GM18520 (cell line): ENCODE measurements around the gene CCDC136.

Experiments used
- ATAC-seq: cut with Tn5 transposase; IDR thresholded peaks from one replicate; pipeline ENCODE4 v1.9.1; 2021; ENCODE audit not compliant: unreplicated experiment

The CCDC136 gene

DNA sequence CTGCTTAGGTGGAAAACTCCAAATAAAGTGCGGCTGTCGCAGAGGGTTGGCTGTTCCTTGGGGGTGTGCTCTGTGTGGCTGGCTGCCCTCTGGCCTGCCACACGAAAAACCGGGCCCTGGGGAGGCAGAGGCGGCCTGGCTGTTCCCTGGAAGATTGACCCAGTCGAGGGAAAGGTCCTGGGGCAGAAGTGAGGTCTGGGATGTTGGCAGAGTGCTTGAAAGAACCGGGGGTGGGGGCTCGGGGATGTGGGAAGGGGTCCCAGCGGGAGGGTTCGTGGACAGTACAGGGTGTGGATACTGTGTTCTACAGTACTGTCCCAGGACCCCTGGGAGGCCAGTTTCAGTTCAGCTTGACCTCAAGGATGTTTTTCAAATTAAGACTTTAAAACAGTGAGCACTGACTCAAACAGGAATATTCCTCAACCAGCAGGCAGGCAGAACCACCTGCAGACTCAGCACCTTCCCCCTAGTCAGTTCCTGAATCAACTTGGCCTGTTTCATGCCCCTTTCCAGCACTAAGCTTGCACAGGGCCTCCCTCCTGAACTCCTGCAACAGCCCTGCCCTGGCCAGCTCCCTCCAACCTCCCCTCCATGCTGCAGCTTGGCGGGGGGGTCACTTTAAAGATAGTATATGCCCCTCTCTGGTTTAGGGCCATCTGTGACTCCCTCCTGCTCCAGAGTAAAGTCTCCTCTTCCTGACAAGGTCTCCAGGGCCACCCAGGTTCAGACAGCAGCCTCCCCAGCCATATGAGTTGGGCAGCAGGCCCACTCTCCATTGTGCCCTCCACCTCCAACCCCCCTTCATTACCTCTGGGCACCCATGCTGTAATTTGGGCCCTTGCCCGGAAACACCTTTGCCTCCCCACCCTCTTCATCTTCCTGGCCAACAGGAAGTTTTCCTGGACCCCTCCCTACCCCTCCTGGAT is 67.7 kb downstream of the CCDC136 start:
- ATAC-seq: no peak

DNA sequence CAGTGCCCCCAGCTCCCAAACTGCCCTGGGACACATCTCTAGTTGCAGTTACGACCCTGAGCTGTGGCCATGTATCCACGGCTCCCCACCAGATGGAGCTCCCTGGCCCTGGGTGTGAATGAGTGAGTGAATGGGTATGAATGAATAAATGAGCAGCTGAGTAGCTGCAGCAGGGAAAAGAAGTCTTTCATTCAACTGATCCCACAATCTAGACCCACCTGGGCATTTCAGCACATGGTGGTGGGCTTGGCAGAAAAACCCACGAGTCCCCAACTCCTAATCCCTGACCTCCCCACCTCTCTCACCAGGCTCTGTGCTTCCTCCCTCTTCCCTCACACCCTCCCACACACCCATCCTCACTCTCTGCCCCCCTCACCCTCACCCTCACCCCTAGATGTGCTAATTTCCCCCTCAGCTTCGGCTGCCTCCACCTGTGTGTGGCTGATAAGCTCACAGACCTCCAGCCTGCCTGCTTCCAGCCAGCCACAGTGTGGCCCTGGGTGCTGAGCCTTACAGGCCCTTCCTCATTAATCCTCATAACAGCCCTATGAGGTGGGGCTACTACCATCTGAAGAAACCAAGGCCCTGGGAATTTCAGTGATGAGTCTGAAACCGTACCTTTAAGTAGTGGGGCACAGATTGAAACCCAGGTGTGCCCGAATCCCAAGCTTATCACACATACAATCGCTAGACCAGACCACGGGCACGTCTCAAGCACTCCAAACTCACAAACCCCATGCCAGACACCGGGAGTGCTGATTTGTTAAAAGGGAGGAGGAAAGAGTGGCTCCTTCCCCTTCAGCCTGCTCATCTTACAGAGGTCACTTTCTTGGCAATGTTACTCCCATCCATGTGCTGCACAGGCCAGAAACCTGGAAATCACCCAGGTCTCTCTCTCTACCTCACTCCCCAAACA is 68.6 kb downstream of the CCDC136 start:
- no peak for ATAC-seq

DNA sequence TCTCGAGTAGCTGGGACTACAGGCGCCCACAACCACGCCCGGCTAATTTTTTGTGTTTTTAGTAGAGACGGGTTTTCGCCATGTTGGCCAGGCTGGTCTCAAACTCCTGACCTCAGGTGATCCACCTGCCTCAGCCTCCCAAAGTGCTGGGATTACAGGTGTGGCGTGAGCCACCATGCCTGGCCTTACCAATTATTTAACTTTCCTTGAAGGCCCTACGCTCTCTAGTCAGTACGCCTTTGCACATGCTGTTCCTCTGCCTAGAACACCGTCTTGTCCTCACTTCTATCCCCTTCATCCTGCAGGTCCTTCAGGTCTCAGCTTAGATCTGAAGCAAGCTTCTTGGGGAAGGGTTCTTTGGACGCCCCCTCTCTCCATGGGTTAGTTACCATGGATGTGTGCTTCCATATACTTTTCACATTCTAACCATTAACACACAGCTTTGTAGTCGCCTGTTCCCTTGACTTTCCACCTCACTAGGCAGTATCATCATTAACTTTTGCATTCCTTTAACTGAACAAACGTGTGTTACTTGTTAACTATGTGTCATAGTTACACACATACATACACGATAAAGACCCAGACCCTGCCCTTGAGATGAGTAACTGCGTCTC is 70.3 kb downstream of the CCDC136 start:
- ATAC-seq: no peak

DNA sequence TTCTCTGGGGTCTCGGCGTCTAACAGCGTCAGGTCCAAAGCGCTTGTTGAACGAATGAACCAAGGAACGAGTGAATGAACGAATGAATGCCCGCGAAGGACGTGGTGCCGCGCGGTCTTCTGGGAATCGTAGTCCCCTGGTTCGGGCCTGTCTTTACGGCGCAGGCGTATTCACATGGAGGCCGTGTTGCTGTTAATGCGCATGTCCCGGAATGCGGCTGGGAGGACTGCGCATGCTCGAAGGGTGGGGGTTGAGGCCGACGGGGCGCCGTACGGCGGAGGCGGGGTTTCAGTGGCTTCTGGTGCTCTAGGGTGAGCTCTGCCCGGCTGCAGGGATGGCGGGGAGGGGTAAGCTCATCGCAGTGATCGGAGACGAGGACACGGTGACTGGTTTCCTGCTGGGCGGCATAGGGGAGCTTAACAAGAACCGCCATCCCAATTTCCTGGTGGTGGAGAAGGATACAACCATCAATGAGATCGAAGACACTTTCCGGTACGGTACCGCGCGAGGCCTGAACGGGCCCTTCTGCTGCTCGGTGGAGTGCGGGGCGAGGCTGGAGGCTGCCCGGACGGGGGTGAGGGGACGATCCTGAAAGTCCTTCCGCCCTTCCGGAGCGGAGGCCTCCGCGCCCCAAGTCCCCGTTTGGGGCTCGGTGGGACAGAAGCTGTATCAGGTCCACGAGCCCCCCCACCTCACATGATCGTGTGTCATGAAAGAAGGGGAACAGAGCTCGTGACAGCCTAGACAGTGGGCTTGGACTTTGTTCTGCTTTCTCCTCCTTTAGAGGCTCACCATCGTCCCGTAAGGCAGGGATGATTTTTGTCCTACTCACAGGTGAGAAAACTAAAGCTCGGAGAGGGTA is 71.0 kb downstream of the CCDC136 start, which contains the start of gene ATP6V1F:
ATP6V1F (plus strand) TSS at position 286 of the 862 bp plus-strand sequence; CDS start at position 335, 49 bp downstream.
- peak; percentile 75 for ATAC-seq

DNA sequence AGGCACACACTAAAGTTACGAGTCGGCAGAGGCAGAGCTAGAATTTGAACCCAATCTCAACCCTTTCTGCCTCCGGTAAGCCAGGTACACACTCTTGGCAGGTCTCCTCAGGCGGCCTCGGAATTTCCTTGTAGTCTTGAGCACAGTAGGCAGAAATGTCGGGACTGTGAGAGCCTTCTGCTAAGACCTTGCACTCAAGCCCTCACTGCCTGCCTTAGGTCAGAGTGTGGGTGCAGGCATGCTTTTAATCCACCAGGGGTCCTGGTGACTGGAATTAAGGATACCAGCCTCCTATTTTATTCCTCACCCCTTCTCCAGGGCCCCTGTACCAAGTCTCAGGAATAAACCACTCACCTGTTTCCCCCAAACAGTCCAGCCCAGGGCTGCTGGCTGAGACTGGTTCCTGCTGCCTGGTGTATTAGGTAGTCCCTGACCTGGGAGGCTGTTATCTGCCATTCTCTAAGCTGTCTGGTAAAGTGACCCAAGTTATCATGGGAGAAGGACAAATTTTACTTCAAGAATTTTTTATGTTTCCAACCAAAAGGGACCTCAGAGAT is 71.7 kb downstream of the CCDC136 start:
- peak; percentile 23 for ATAC-seq

DNA sequence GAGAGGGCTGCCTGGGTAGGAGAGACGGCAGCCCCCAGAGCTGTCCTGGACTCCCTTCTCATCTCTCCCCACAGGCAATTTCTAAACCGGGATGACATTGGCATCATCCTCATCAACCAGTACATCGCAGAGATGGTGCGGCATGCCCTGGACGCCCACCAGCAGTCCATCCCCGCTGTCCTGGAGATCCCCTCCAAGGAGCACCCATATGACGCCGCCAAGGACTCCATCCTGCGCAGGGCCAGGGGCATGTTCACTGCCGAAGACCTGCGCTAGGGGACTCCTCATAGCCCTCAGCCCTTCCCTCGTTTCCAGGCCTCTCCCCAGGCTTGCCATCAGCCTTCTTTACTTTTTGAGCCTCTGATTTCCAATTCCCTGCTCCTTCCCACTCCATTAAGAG is 73.5 kb downstream of the CCDC136 start:
- ATAC-seq: no peak

DNA sequence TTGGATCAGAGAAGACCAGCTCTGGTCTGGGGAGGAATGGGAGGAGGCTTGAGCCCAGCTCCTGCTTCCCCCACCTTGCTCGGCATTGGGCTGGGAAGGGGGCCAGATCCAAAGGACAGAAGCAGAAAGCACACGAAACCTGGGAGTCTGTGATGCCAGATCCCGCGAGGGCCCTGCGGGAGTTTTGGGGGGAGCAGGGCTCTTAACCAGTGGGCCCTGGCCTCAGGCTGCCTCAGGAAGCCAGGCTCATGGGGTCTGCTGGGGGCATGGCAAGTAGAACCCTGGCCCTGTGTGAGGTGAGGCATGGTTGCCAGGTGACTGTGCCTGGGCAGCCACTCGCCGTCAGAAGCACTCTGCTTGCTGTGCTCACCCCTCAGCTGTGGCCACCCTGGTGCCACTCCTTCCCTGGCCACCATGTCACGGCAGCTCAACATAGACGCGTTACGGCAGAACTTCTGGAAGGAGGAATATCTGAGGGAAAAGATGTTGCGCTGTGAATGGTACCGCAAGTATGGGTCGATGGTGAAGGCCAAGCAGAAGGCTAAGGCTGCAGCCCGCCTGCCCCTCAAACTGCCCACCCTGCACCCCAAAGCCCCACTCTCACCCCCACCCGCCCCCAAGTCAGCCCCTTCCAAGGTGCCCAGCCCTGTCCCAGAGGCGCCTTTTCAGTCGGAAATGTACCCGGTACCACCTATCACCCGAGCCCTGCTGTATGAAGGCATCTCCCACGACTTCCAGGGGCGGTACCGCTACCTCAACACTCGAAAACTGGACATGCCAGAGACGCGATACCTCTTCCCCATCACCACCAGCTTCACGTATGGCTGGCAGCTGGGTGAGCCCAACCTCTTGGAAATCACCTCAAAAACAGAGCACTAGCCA is 74.5 kb downstream of the CCDC136 start:
- ATAC-seq: no peak

DNA sequence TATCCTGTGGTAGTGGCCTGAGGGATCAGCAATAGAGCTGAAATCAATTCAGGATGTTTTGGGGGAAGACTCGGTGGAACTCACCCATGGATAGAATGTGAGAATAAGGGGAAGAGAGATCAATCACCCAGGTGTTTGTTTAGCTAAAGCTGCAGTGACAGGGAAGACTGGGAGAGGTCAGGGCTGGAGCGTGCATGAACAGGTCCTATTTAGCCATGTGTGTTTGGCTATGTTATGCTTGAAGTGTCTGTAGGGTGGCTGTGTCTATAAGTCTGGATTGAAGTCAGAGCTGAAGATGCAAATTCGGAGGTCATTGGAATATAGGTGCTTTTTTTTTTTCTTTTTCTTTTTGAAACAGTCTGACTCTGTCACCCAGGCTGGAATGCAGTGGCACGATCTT is 75.5 kb downstream of the CCDC136 start:
- no peak for ATAC-seq

DNA sequence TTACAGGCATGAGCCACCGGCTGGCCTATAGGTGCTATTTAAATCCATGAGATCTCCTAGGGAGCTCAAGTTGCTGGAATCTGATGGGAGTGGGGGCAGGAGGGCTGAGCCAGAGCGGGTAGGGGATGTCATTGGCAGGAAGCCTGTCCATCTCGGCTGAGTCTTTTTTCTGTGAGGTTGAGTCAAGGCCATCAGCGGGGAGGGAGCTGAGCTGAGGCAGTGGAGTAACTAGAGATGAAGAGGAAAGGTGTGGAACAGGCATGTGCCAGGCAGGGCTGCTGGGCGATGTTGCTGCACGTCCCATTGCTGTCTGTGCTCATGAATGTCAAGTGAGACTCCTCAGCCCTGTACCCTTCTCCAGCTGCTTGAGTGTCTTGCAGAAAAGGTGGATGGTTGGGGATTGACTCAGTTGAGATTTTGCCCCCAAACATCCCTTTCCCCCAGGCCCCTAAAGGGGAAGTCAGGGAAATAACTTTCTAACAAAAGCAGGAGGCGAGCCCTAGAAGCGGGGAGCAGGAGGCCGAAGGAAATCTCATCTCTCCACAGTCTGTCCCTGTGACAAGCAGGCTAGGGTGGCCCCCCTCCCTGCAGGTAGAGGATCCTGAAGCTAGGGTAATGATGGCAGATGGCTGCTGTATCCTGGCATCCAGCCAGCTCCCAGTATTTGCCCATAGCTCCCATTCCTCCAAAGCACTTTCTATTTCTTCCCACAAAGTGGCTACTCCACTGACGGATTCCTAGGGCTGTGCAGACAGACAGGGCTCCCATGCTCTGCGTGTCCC is 76.3 kb downstream of the CCDC136 start:
- ATAC-seq: no peak

DNA sequence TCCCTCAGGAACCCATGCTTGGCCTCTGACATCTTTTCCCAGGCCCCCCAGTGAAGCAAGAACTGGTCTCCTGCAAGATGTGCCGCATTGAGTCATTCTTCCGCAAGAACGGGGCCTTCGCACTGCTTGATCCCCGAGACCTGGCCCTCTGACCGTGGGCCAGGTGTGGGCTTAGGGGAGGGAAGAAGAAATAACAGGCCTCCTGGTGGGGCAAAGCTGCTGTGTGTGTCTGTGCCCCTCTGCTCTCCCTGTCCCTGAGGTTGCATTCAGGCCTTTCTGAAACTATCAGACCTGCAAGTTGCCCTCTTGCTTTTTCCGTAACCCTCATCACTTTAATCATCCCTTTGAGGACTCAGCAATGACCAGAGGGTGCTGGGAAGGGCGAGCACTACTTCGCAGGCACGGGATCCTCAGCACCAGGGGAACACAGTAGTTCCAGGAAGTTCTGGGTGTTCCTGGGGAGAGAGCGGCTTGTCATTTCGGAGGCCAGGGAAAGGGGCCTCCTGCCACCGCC is 76.9 kb downstream of the CCDC136 start:
- no peak for ATAC-seq

DNA sequence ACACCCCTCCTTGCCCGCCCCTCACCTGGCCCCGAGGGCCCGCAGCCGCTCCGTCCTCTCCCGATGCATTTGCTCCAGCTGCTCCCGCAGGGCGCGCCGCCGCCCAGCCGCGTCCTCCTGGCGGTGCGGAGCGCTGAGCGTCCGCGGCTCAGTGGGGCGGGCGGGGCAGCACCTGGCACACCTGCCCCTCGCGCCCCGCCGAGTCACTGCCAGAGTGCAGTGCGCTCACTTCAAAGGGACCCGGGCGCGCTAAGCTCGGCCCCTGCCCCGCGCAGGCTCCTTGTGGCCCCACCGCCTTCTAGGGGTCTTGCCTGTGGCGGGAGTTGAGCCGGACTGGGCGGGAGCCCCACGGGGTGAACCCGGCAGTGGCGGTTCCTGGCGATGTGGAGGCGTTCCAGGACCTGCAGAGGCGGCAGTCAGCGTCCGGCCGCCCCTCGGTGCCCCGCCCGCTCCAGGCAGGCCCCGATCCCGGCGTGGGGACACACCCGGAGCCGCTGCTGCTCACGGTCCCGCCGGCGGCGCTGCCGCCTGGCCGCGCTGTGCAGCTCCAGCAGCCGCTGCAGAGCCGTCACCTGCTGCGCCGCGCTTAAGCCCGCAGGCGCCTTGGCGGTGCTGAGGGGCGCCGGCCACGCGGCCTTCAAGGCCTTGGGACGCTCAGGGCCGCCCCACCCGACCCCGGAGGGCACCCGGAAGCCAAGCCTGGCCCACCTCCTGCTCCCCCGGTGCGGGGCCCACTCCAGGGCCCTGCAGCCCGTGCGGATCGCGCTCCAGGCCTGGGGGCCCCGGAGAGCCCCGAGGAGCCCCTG is 77.6 kb downstream of the CCDC136 start:
- ATAC-seq: no peak

DNA sequence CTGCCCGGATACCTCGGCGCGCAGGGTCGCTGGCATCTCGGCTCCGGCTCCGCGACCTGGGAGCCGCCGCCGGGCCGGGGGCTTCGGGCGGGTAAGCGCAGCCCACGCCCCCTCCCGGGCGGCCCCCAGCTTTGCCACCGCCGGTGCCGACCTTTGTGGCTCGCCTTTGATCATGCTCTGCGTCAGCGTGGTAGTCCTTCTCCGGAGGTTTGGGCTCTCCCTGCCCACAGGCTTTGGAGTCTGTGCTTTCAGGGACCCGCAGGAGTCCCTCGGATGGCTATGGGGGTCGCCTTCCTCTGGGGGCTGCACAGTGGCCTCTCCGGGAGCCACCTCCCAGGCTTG is 78.1 kb downstream of the CCDC136 start:
- no peak for ATAC-seq

DNA sequence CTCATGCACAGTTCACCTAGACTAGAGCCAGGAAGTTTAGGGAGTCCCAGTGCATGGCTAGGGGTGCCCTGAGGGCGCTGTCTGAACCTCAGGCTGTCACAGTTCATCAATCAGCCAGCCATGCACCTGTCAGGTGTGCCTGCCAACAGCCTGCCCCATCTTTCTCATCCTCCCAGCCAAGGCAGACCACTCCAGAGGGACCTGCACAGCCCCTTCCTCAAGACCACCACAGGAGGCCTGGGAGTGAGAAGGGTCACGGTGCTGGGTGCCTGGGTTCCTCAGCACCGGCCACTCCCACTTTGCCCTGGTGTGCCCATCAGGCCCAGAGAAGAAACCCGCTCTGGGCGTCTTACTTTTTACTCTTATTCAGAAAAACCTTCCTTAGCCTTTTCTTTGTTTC is 79.3 kb downstream of the CCDC136 start:
- ATAC-seq: no peak
